ENCODE measurements around the gene MEPE. TPM values are rescaled to one million over a fixed set of nuclear protein-coding genes. Genes with fewer than 3 reads are reported as not detected.

Gene MEPE
- total and polyA plus RNA-seq, 4 donors, result 0.07 TPM; not detected in 3

DNA sequence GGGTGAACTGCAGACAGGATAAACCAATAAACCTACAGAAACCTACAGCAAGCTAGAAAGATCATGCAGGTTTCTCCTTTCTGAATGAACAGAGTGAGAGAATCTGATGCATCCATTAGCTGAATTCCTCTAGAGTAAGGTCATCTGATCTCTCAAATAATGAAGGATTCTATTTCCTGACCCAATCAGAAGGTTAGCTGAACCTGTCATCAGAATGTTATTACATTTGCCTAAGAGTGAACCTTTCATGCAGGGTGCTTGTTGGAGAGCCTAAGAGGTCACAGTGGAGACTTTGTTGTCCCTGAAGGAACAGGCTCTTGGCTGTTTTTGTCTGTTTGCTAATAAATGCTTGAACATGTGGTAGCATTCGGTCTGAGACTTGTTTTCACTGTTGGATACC, 24.0 kb downstream of the MEPE start:
- no peak overlapping the region for H3K4me3 ChIP-seq (ENCODE audit: low read depth in 1 of 3, low read length in 3 of 3)
- no peaks in the 10 kb centered on the region for H3K9me3 ChIP-seq (ENCODE audit: control insufficient read depth in 4 of 4, low read length in 3 of 4)
- no peak overlapping the region for H3K9ac ChIP-seq (ENCODE audit: low read depth in 1 of 2, low read length in 2 of 2)
- no peak for DNase-seq (ENCODE audit: low spot score)
- WGBS, result 85% methylated on average over 1 of the region's 1 CpG
- TF ChIP-seq, protein P1, sequence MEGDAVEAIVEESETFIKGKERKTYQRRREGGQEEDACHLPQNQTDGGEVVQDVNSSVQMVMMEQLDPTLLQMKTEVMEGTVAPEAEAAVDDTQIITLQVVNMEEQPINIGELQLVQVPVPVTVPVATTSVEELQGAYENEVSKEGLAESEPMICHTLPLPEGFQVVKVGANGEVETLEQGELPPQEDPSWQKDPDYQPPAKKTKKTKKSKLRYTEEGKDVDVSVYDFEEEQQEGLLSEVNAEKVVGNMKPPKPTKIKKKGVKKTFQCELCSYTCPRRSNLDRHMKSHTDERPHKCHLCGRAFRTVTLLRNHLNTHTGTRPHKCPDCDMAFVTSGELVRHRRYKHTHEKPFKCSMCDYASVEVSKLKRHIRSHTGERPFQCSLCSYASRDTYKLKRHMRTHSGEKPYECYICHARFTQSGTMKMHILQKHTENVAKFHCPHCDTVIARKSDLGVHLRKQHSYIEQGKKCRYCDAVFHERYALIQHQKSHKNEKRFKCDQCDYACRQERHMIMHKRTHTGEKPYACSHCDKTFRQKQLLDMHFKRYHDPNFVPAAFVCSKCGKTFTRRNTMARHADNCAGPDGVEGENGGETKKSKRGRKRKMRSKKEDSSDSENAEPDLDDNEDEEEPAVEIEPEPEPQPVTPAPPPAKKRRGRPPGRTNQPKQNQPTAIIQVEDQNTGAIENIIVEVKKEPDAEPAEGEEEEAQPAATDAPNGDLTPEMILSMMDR (IDR thresholded peaks at IDR 0.05; ENCODE audit: low read depth, low read length, missing input control), result no peak
- no peak for TF ChIP-seq HNF4G (IDR thresholded peaks at IDR 0.05)
- TF ChIP-seq, protein P2, sequence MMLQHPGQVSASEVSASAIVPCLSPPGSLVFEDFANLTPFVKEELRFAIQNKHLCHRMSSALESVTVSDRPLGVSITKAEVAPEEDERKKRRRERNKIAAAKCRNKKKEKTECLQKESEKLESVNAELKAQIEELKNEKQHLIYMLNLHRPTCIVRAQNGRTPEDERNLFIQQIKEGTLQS (IDR thresholded peaks at IDR 0.05), result no peak
- no peak for TF ChIP-seq RXRA (IDR thresholded peaks at IDR 0.05)
- TF ChIP-seq SP1 (IDR thresholded peaks at IDR 0.05), result no peak
- no peak for TF ChIP-seq GABPA (IDR thresholded peaks at IDR 0.05 in 1 of 2, conservative IDR thresholded peaks at IDR 0.05 in 1 of 2)
- no peak for TF ChIP-seq TAF1 (conservative IDR thresholded peaks at IDR 0.05)
- TF ChIP-seq, protein P3, sequence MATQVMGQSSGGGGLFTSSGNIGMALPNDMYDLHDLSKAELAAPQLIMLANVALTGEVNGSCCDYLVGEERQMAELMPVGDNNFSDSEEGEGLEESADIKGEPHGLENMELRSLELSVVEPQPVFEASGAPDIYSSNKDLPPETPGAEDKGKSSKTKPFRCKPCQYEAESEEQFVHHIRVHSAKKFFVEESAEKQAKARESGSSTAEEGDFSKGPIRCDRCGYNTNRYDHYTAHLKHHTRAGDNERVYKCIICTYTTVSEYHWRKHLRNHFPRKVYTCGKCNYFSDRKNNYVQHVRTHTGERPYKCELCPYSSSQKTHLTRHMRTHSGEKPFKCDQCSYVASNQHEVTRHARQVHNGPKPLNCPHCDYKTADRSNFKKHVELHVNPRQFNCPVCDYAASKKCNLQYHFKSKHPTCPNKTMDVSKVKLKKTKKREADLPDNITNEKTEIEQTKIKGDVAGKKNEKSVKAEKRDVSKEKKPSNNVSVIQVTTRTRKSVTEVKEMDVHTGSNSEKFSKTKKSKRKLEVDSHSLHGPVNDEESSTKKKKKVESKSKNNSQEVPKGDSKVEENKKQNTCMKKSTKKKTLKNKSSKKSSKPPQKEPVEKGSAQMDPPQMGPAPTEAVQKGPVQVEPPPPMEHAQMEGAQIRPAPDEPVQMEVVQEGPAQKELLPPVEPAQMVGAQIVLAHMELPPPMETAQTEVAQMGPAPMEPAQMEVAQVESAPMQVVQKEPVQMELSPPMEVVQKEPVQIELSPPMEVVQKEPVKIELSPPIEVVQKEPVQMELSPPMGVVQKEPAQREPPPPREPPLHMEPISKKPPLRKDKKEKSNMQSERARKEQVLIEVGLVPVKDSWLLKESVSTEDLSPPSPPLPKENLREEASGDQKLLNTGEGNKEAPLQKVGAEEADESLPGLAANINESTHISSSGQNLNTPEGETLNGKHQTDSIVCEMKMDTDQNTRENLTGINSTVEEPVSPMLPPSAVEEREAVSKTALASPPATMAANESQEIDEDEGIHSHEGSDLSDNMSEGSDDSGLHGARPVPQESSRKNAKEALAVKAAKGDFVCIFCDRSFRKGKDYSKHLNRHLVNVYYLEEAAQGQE (IDR thresholded peaks at IDR 0.05), result no peak
- no peak for TF ChIP-seq YY1 (IDR thresholded peaks at IDR 0.05)
- TF ChIP-seq EGR1 (IDR thresholded peaks at IDR 0.05; ENCODE audit: low read depth in 2 of 2), result no peak
- no peak for TF ChIP-seq JUND (IDR thresholded peaks at IDR 0.05)
- TF ChIP-seq HNF4A (conservative IDR thresholded peaks at IDR 0.05), result no peak
- TF ChIP-seq RAD21 (IDR thresholded peaks at IDR 0.05), result no peak
- TF ChIP-seq, protein P4, sequence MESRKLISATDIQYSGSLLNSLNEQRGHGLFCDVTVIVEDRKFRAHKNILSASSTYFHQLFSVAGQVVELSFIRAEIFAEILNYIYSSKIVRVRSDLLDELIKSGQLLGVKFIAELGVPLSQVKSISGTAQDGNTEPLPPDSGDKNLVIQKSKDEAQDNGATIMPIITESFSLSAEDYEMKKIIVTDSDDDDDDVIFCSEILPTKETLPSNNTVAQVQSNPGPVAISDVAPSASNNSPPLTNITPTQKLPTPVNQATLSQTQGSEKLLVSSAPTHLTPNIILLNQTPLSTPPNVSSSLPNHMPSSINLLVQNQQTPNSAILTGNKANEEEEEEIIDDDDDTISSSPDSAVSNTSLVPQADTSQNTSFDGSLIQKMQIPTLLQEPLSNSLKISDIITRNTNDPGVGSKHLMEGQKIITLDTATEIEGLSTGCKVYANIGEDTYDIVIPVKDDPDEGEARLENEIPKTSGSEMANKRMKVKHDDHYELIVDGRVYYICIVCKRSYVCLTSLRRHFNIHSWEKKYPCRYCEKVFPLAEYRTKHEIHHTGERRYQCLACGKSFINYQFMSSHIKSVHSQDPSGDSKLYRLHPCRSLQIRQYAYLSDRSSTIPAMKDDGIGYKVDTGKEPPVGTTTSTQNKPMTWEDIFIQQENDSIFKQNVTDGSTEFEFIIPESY (IDR thresholded peaks at IDR 0.05), result no peak
- no peaks in the 10 kb centered on the region for H3K36me3 ChIP-seq (ENCODE audit: control insufficient read depth in 4 of 4, insufficient read depth in 3 of 4, low read depth in 1 of 4, low read length in 3 of 4)
- H3K27me3 ChIP-seq (ENCODE audit: control insufficient read depth in 4 of 4, insufficient read depth in 4 of 4, low read length in 3 of 4), result no peaks in the 10 kb centered on the region
- no peak overlapping the region for H3K27ac ChIP-seq (ENCODE audit: low read depth in 1 of 2, low read length in 2 of 2)
- no peaks in the 10 kb centered on the region for H3K4me1 ChIP-seq (ENCODE audit: control insufficient read depth in 4 of 4, insufficient read depth in 4 of 4, low read length in 3 of 4)

DNA sequence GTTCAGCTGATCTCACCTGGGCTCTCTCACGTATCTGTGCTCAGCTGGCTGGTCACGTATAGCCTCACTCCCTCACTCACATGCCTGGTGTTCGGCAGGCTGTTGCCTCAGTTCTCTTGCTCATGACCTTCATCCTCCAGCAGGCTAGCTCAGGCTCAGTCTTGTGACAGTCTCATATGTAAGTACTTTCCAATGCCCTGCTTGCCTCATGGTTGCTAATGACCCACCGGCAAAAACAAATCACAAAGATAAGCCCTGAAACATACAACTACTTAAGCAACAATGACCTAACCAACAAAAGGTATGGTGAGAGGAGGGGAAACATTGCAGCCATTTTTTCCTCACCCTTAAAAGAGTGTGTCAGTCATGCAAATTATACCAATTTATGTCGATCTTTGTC, 25.0 kb downstream of the MEPE start:
- 60% methylated on average over 5 of the region's 5 CpGs for WGBS
- Histone ChIP-seq H3K9ac (ENCODE audit: low read depth in 1 of 2, low read length in 2 of 2) (no peak overlapping the region), H3K27ac (ENCODE audit: low read depth in 1 of 2, low read length in 2 of 2) (no peak overlapping the region), H3K4me3 (ENCODE audit: low read depth in 1 of 3, low read length in 3 of 3) (no peak overlapping the region), H3K4me1 (ENCODE audit: control insufficient read depth in 4 of 4, insufficient read depth in 4 of 4, low read length in 3 of 4) (no peaks in the 10 kb centered on the region), H3K9me3 (ENCODE audit: control insufficient read depth in 4 of 4, low read length in 3 of 4) (no peaks in the 10 kb centered on the region), H3K27me3 (ENCODE audit: control insufficient read depth in 4 of 4, insufficient read depth in 4 of 4, low read length in 3 of 4) (no peaks in the 10 kb centered on the region), H3K36me3 (ENCODE audit: control insufficient read depth in 4 of 4, insufficient read depth in 3 of 4, low read depth in 1 of 4, low read length in 3 of 4) (no peaks in the 10 kb centered on the region)
- no peak for DNase-seq (ENCODE audit: low spot score)
- TF ChIP-seq, protein P2 (IDR thresholded peaks at IDR 0.05), result no peak
- no peak for TF ChIP-seq HNF4A (conservative IDR thresholded peaks at IDR 0.05)
- no peak for TF ChIP-seq EGR1 (IDR thresholded peaks at IDR 0.05; ENCODE audit: low read depth in 2 of 2)
- TF ChIP-seq, protein P4 (IDR thresholded peaks at IDR 0.05), result no peak
- no peak for TF ChIP-seq GABPA (IDR thresholded peaks at IDR 0.05 in 1 of 2, conservative IDR thresholded peaks at IDR 0.05 in 1 of 2)
- TF ChIP-seq YY1 (IDR thresholded peaks at IDR 0.05), result no peak
- TF ChIP-seq TAF1 (conservative IDR thresholded peaks at IDR 0.05), result no peak
- TF ChIP-seq RAD21 (IDR thresholded peaks at IDR 0.05), result no peak
- TF ChIP-seq, protein P3 (IDR thresholded peaks at IDR 0.05), result no peak
- TF ChIP-seq, protein P5, sequence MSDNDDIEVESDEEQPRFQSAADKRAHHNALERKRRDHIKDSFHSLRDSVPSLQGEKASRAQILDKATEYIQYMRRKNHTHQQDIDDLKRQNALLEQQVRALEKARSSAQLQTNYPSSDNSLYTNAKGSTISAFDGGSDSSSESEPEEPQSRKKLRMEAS (IDR thresholded peaks at IDR 0.05), result no peak
- no peak for TF ChIP-seq SP1 (IDR thresholded peaks at IDR 0.05)
